RWPE2 (cell line): ENCODE results near the gene SSH2.
"Not testable (repeated sequence)": the region's sequence is repeated elsewhere in the genome, so short reads cannot be mapped to it uniquely, and the experiment has no call there.

Experiments
- ATAC-seq: fragments of 200-7000 bp; cut with Tn5 transposase; 3 replicates; pipeline ENCODE4 v1.9.1; 2021; ENCODE audit warnings: low read depth
- DNase-seq: peaks from one replicate; pipeline ENCODE4 v3.0.0-alpha.2; 2020; ENCODE audit warnings: low spot score
- H3K27ac ChIP-seq: fragments of 450-650 bp; 2 replicates; pipeline ENCODE4 v1.5.1; 2017; ENCODE audit warnings: mild to moderate bottlenecking; ENCODE audit not compliant: poor library complexity, severe bottlenecking
- H3K27me3 ChIP-seq: fragments of 250-450 bp; sonication (Bioruptor Pico); 2 replicates; pipeline ENCODE4 v1.5.1; 2021; ENCODE audit warnings: mild to moderate bottlenecking, moderate library complexity; ENCODE audit not compliant: insufficient read depth, poor library complexity, severe bottlenecking
- H3K36me3 ChIP-seq: fragments of 250-450 bp; sonication (Bioruptor Pico); 2 replicates; pipeline ENCODE4 v1.5.1; 2020; ENCODE audit warnings: low read depth, mild to moderate bottlenecking, moderate library complexity
- H3K4me1 ChIP-seq: fragments of 250-450 bp; sonication (Bioruptor Pico); 2 replicates; pipeline ENCODE4 v1.5.1; 2021; ENCODE audit warnings: mild to moderate bottlenecking, moderate library complexity; ENCODE audit not compliant: insufficient read depth, poor library complexity, severe bottlenecking
- H3K4me3 ChIP-seq: fragments of 250-450 bp; sonication (Bioruptor Pico); 2 replicates; pipeline ENCODE4 v1.5.1; 2021; ENCODE audit warnings: mild to moderate bottlenecking, moderate library complexity; ENCODE audit not compliant: severe bottlenecking
- H3K9me3 ChIP-seq: fragments of 250-450 bp; sonication (Bioruptor Pico); 2 replicates; pipeline ENCODE4 v1.5.1; 2021; ENCODE audit warnings: mild to moderate bottlenecking, moderate library complexity; ENCODE audit not compliant: severe bottlenecking
- CTCF ChIP-seq: fragments of 450-650 bp; IDR thresholded peaks from one replicate; pipeline ENCODE4 v1.5.1; 2017; ENCODE audit warnings: mild to moderate bottlenecking, moderate library complexity; ENCODE audit not compliant: poor library complexity, severe bottlenecking

Gene SSH2

GRCh38 chr17:29880031-29880430, 50.0 kb downstream of the SSH2 start:
- Histone ChIP-seq H3K36me3 (no peaks in the 10 kb centered on the region), H3K27ac (no peak overlapping the region), H3K9me3 (no peaks in the 10 kb centered on the region), H3K27me3 (no peaks in the 10 kb centered on the region), H3K4me1 (peaks cover 8% of the 10 kb centered on the region), H3K4me3 (no peak overlapping the region)
- TF ChIP-seq CTCF = no peak
- DNase-seq (no peak), ATAC-seq (no peak)

- no peak overlapping the region for H3K27ac ChIP-seq
- no peaks in the 10 kb centered on the region for H3K27me3 ChIP-seq
- ATAC-seq = no peak
- H3K9me3 ChIP-seq = no peaks in the 10 kb centered on the region
- DNase-seq = no peak
- no peaks in the 10 kb centered on the region for H3K4me1 ChIP-seq
- no peaks in the 10 kb centered on the region for H3K36me3 ChIP-seq
- no peak overlapping the region for H3K4me3 ChIP-seq
- TF ChIP-seq CTCF = no peak
Measured at GRCh38 chr17:29874931-29875596, 55.0 kb downstream of the SSH2 start.

GRCh38 chr17:29874358-29874757, 55.7 kb downstream of the SSH2 start:
- H3K9me3 ChIP-seq, ATAC-seq, H3K27me3 ChIP-seq, H3K4me1 ChIP-seq, H3K27ac ChIP-seq, H3K4me3 ChIP-seq, H3K36me3 ChIP-seq, DNase-seq: not testable (repeated sequence)

- Histone ChIP-seq H3K9me3 (no peaks in the 10 kb centered on the region), H3K27ac (no peak overlapping the region), H3K36me3 (no peaks in the 10 kb centered on the region), H3K4me3 (no peak overlapping the region), H3K27me3 (no peaks in the 10 kb centered on the region), H3K4me1 (no peaks in the 10 kb centered on the region)
- ATAC-seq (no peak), DNase-seq (no peak)
- TF ChIP-seq CTCF = no peak
Measured at GRCh38 chr17:29873476-29873875, 56.6 kb downstream of the SSH2 start.

- Histone ChIP-seq H3K9me3 (no peaks in the 10 kb centered on the region), H3K27ac (no peak overlapping the region), H3K4me1 (no peaks in the 10 kb centered on the region), H3K27me3 (no peaks in the 10 kb centered on the region), H3K4me3 (no peak overlapping the region), H3K36me3 (no peaks in the 10 kb centered on the region)
- DNase-seq = no peak
- no peak for ATAC-seq
- no peak for TF ChIP-seq CTCF
Measured at GRCh38 chr17:29870836-29871465, 59.1 kb downstream of the SSH2 start.
